GM12891 (cell line): ENCODE measurements around the gene PTPN2.
"Not testable (repeated sequence)": the region's sequence is repeated elsewhere in the genome, so short reads cannot be mapped to it uniquely, and the experiment has no call there.

ENCODE experiments used
- DNase-seq: peaks from one replicate; pipeline ENCODE4 v3.0.0; 2011; ENCODE audit warnings: low spot score; ENCODE audit not compliant: insufficient read length
- FAIRE-seq: peaks from 2 replicates; lab custom pipeline; 2011; peaks lifted over from hg19 to GRCh38; lab: Jason Lieb, UNC
- PAX5 ChIP-seq: IDR thresholded peaks from 2 replicates; pipeline ENCODE4 v1.6.1; 2011; ENCODE audit warnings: low read length, moderate library complexity, mild to moderate bottlenecking; ENCODE audit not compliant: insufficient read depth, severe bottlenecking
- POLR2A ChIP-seq: IDR thresholded peaks from 2 replicates; pipeline ENCODE4 v1.6.1; 2011; ENCODE audit warnings: low read depth, low read length, control low read depth
- POLR2AphosphoS5 ChIP-seq: IDR thresholded peaks from 2 replicates; pipeline ENCODE4 v1.6.1; 2011; ENCODE audit warnings: low read depth, low read length, control low read depth
- POU2F2 ChIP-seq: IDR thresholded peaks from 2 replicates; pipeline ENCODE4 v1.6.1; 2011; ENCODE audit warnings: low read depth, mild to moderate bottlenecking, control low read depth, low read length, moderate library complexity
- SPI1 ChIP-seq: IDR thresholded peaks from 2 replicates; pipeline ENCODE4 v1.6.1; 2011; ENCODE audit warnings: low read depth, low read length, control low read depth
- TAF1 ChIP-seq: IDR thresholded peaks from 2 replicates; pipeline ENCODE4 v1.6.1; 2011; ENCODE audit warnings: low read depth, low read length, control low read depth

The PTPN2 gene

GRCh38 chr18:12779456-12779855, 104.6 kb downstream of the PTPN2 start:
- DNase-seq, result no peak
- no peak for FAIRE-seq
- no peak for TF ChIP-seq POU2F2
- no peak for TF ChIP-seq POLR2AphosphoS5
- no peak for TF ChIP-seq TAF1
- no peak for TF ChIP-seq POLR2A
- TF ChIP-seq PAX5, result no peak
- TF ChIP-seq SPI1, result no peak

- FAIRE-seq (no peak), DNase-seq (no peak)
- TF ChIP-seq POLR2A, result no peak
- no peak for TF ChIP-seq POU2F2
- TF ChIP-seq POLR2AphosphoS5, result no peak
- TF ChIP-seq SPI1, result no peak
- no peak for TF ChIP-seq PAX5
- TF ChIP-seq TAF1, result no peak
Observed at GRCh38 chr18:12779043-12779442, 105.0 kb downstream of the PTPN2 start.

- no peak for DNase-seq
- no peak for TF ChIP-seq PAX5
- TF ChIP-seq POLR2A, result no peak
- TF ChIP-seq SPI1, result no peak
- TF ChIP-seq TAF1, result no peak
- TF ChIP-seq POLR2AphosphoS5, result no peak
- no peak for TF ChIP-seq POU2F2
- FAIRE-seq, result no peak
Observed at GRCh38 chr18:12777500-12777944, 106.5 kb downstream of the PTPN2 start.

- FAIRE-seq (no peak), DNase-seq (no peak)
- TF ChIP-seq SPI1 (no peak), POLR2A (no peak), POLR2AphosphoS5 (no peak)
Observed at GRCh38 chr18:12776821-12777471, 107.1 kb downstream of the PTPN2 start.

GRCh38 chr18:12776415-12776814, 107.6 kb downstream of the PTPN2 start:
- not testable (repeated sequence) for FAIRE-seq, DNase-seq

GRCh38 chr18:12774982-12775381, 109.1 kb downstream of the PTPN2 start:
- FAIRE-seq, result no peak
- DNase-seq, result no peak
- TF ChIP-seq POLR2A, result no peak
- TF ChIP-seq POLR2AphosphoS5, result no peak
- no peak for TF ChIP-seq POU2F2
- no peak for TF ChIP-seq TAF1
- TF ChIP-seq PAX5, result no peak
- no peak for TF ChIP-seq SPI1

- FAIRE-seq (no peak), DNase-seq (no peak)
- TF ChIP-seq SPI1, result no peak
- TF ChIP-seq POLR2A, result no peak
- TF ChIP-seq POU2F2, result no peak
- TF ChIP-seq POLR2AphosphoS5, result no peak
- TF ChIP-seq TAF1, result no peak
- TF ChIP-seq PAX5, result no peak
Observed at GRCh38 chr18:12773369-12773768, 110.7 kb downstream of the PTPN2 start.

- no peak for FAIRE-seq
- DNase-seq, result no peak
- TF ChIP-seq POU2F2 (no peak), POLR2A (no peak), TAF1 (no peak), SPI1 (no peak), PAX5 (no peak), POLR2AphosphoS5 (no peak)
Observed at GRCh38 chr18:12772111-12772510, 111.9 kb downstream of the PTPN2 start.

GRCh38 chr18:12770469-12771219, 113.4 kb downstream of the PTPN2 start:
- no peak for FAIRE-seq
- no peak for DNase-seq
- TF ChIP-seq POLR2AphosphoS5, result no peak
- no peak for TF ChIP-seq PAX5
- TF ChIP-seq TAF1, result no peak
- no peak for TF ChIP-seq POU2F2
- TF ChIP-seq SPI1, result no peak
- no peak for TF ChIP-seq POLR2A

GRCh38 chr18:12769644-12770440, 114.2 kb downstream of the PTPN2 start:
- no peak for TF ChIP-seq POLR2A
- no peak for TF ChIP-seq TAF1
- TF ChIP-seq PAX5, result no peak
- TF ChIP-seq POLR2AphosphoS5, result no peak
- no peak for FAIRE-seq
- DNase-seq, result no peak
